IMR-90 (cell line): ENCODE data around the gene TENM4. TPM values are rescaled to one million over a fixed set of nuclear protein-coding genes. Genes with fewer than 3 reads are reported as not detected.
A peak's percentile ranks its signal among the peaks of the same experiment; 100 is the strongest.

Experiments used
- ATAC-seq: fragments of 200-7000 bp; cut with Tn5 transposase; 2 replicates; pipeline ENCODE4 v1.9.1; 2020; ENCODE audit warnings: low read depth, mild to moderate bottlenecking, moderate library complexity
- BruUV-seq: library from RNA; stranded (reverse); fragments of 400-500 nt; replicated peaks from 2 replicates; lab custom pipeline; 2021; lab: Mats Ljungman, UMichigan
- CTCF ChIA-PET: fragments of 300-600 bp; formaldehyde crosslinking; extraction: SDS; loops from one replicate; lab custom pipeline; 2021; ENCODE audit warnings: antibody characterized with exemption; lab: Yijun Ruan, JAX
- POLR2A ChIA-PET: fragments of 300-600 bp; sonication (Branson Sonifier 250); formaldehyde crosslinking; loops from one replicate; lab custom pipeline; 2022; ENCODE audit warnings: antibody characterized with exemption; ENCODE audit not compliant: unreplicated experiment; lab: Charles Lee
- DNase-seq: peaks from one replicate; pipeline ENCODE4 v3.0.0; 2013
- H2AFZ ChIP-seq: replicated peaks from 2 replicates; pipeline ENCODE3; 2013; ENCODE audit warnings: low read length, mild to moderate bottlenecking; ENCODE audit not compliant: poor library complexity
- H2AK5ac ChIP-seq: 2 replicates; pipeline ENCODE4 v1.6.1; 2013; ENCODE audit warnings: low read depth, low read length, inconsistent platforms
- H2AK9ac ChIP-seq: replicated peaks from 2 replicates; pipeline ENCODE3; 2013; ENCODE audit warnings: mild to moderate bottlenecking, low read depth, low read length, moderate library complexity; ENCODE audit not compliant: poor library complexity
- H2BK120ac ChIP-seq: 2 replicates; pipeline ENCODE4 v1.6.1; 2013; ENCODE audit warnings: low read depth, low read length, inconsistent platforms
- H2BK15ac ChIP-seq: 3 replicates; pipeline ENCODE4 v1.6.1; 2013; ENCODE audit warnings: low read depth, low read length, inconsistent platforms
- H2BK20ac ChIP-seq: 2 replicates; pipeline ENCODE4 v1.6.1; 2013; ENCODE audit warnings: low read depth, mild to moderate bottlenecking, inconsistent platforms, low read length, moderate library complexity
- H2BK5ac ChIP-seq: 2 replicates; pipeline ENCODE4 v1.6.1; 2013; ENCODE audit warnings: mild to moderate bottlenecking, low read depth, low read length, inconsistent platforms; ENCODE audit not compliant: poor library complexity, severe bottlenecking
- H3K14ac ChIP-seq: replicated peaks from 2 replicates; pipeline ENCODE4 v1.6.1; 2013; ENCODE audit warnings: low read depth, low read length, inconsistent platforms
- H3K18ac ChIP-seq: 2 replicates; pipeline ENCODE4 v1.6.1; 2013; ENCODE audit warnings: low read depth, low read length, control low read depth
- H3K23ac ChIP-seq: 2 replicates; pipeline ENCODE4 v1.6.1; 2013; ENCODE audit warnings: low read depth, low read length, inconsistent platforms
- H3K27ac ChIP-seq: 2 replicates; pipeline ENCODE4 v1.5.1; 2013; ENCODE audit warnings: mild to moderate bottlenecking, control low read depth, low read length; ENCODE audit not compliant: insufficient read depth
- H3K27me3 ChIP-seq: 2 replicates; pipeline ENCODE4 v1.6.1; 2013; ENCODE audit warnings: low read length; ENCODE audit not compliant: control insufficient read depth, insufficient read depth
- H3K36me3 ChIP-seq: 2 replicates; pipeline ENCODE4 v1.6.1; 2013; ENCODE audit warnings: low read length, mixed read lengths; ENCODE audit not compliant: control insufficient read depth, insufficient read depth
- H3K4ac ChIP-seq: 2 replicates; pipeline ENCODE4 v1.6.1; 2013; ENCODE audit warnings: low read depth, low read length, inconsistent platforms
- H3K4me1 ChIP-seq: 2 replicates; pipeline ENCODE4 v1.6.1; 2013; ENCODE audit warnings: low read length, mixed read lengths; ENCODE audit not compliant: control insufficient read depth, insufficient read depth
- H3K4me2 ChIP-seq: 2 replicates; pipeline ENCODE4 v1.6.1; 2013; ENCODE audit warnings: low read depth, mild to moderate bottlenecking, control low read depth, low read length, moderate library complexity
- H3K4me3 ChIP-seq: 2 replicates; pipeline ENCODE4 v1.5.1; 2013; ENCODE audit warnings: low read depth, mild to moderate bottlenecking, control low read depth, low read length, moderate library complexity; ENCODE audit not compliant: insufficient read depth
- H3K56ac ChIP-seq: 2 replicates; pipeline ENCODE4 v1.6.1; 2013; ENCODE audit warnings: low read length, inconsistent platforms; ENCODE audit not compliant: insufficient read depth; ENCODE audit errors: extremely low read depth
- H3K79me1 ChIP-seq, 2 experiments: 2 replicates each; pipeline ENCODE4 v1.6.1; 2013; ENCODE audit warnings: low read length in 2 of 2, inconsistent platforms in 1 of 2, low read depth in 1 of 2
- H3K9ac ChIP-seq: 2 replicates; pipeline ENCODE4 v1.6.1; 2013; ENCODE audit warnings: low read depth, low read length, control low read depth
- H3K9me1 ChIP-seq: 2 replicates; pipeline ENCODE4 v1.6.1; 2013; ENCODE audit warnings: low read length, inconsistent platforms; ENCODE audit not compliant: insufficient read depth
- H3K9me3 ChIP-seq: 2 replicates; pipeline ENCODE4 v1.6.1; 2013; ENCODE audit warnings: low read length; ENCODE audit not compliant: control insufficient read depth, insufficient read depth
- H4K20me1 ChIP-seq: 2 replicates; pipeline ENCODE4 v1.6.1; 2013; ENCODE audit warnings: low read length, inconsistent platforms; ENCODE audit not compliant: insufficient read depth
- H4K5ac ChIP-seq: 2 replicates; pipeline ENCODE4 v1.6.1; 2013; ENCODE audit warnings: mild to moderate bottlenecking, low read depth, low read length, control low read depth
- H4K8ac ChIP-seq, 2 experiments: 2 replicates each; pipeline ENCODE4 v1.6.1; 2013; ENCODE audit warnings: low read depth in 2 of 2, low read length in 2 of 2, control low read depth in 1 of 2, inconsistent platforms in 1 of 2
- H4K91ac ChIP-seq: 2 replicates; pipeline ENCODE4 v1.6.1; 2013; ENCODE audit warnings: low read depth, low read length, inconsistent platforms; ENCODE audit not compliant: insufficient read depth
- BHLHE40 ChIP-seq: fragments of 150-350 bp; IDR thresholded peaks from 2 replicates; pipeline ENCODE4 v1.6.1; 2016; ENCODE audit warnings: mild to moderate bottlenecking, low read depth, low read length
- CEBPB ChIP-seq: IDR thresholded peaks from 2 replicates; pipeline ENCODE4 v1.6.1; 2012; ENCODE audit warnings: low read depth, low read length, improper control_type of control experiment
- CHD1 ChIP-seq: IDR thresholded peaks from 2 replicates; pipeline ENCODE4 v1.6.1; 2012; ENCODE audit warnings: low read depth, low read length, improper control_type of control experiment
- FOS ChIP-seq: fragments of 150-350 bp; IDR thresholded peaks from 2 replicates; pipeline ENCODE4 v1.6.1; 2016; ENCODE audit warnings: low read depth, low read length
- MAFK ChIP-seq: IDR thresholded peaks from 2 replicates; pipeline ENCODE4 v1.6.1; 2012; ENCODE audit warnings: low read depth, low read length, improper control_type of control experiment
- MAZ ChIP-seq: IDR thresholded peaks from 2 replicates; pipeline ENCODE4 v1.6.1; 2012; ENCODE audit warnings: low read depth, mild to moderate bottlenecking, low read length, improper control_type of control experiment, moderate library complexity, borderline replicate concordance
- NFE2L2 ChIP-seq: fragments of 150-350 bp; IDR thresholded peaks from 2 replicates; pipeline ENCODE4 v1.6.1; 2016; ENCODE audit warnings: low read depth, mild to moderate bottlenecking, low read length
- POLR2A ChIP-seq: IDR thresholded peaks from 2 replicates; pipeline ENCODE4 v1.6.1; 2012; ENCODE audit warnings: mild to moderate bottlenecking, low read depth, low read length
- RAD21 ChIP-seq: IDR thresholded peaks from 2 replicates; pipeline ENCODE4 v1.6.1; 2012; ENCODE audit warnings: low read length, improper control_type of control experiment
- RCOR1 ChIP-seq: IDR thresholded peaks from 2 replicates; pipeline ENCODE4 v1.6.1; 2012; ENCODE audit warnings: mild to moderate bottlenecking, low read length, improper control_type of control experiment; ENCODE audit not compliant: insufficient replicate concordance
- WGBS, 2 experiments: methylation state at CpG; one replicate each; pipeline versions ENCODE4 v1.1.5 to v1.1.7; 2013; ENCODE audit warnings: missing lambda C conversion rate in 2 of 2; ENCODE audit not compliant: insufficient read length in 1 of 2; ENCODE audit errors: extremely low coverage in 2 of 2; 5-methylcytosine and 5-hydroxymethylcytosine counted together
- dilution Hi-C: fragments of 300-500 bp; cut with HindIII; formaldehyde crosslinking; loops from one replicate; pipeline ENCODE4 v1.14.3; 2018; ENCODE audit warnings: low sequenced_read_pairs; ENCODE audit not compliant: unreplicated experiment
- in situ Hi-C: fragments of 300-500 bp; cut with MboI; formaldehyde crosslinking; loops from 3 replicates; pipeline ENCODE4 v1.14.3; 2019; ENCODE audit warnings: low sequenced_read_pairs, inconsistent platforms, mixed read lengths
- intact Hi-C: fragments of 100-400 bp; cut with micrococcal nuclease; formaldehyde crosslinking; loops from 2 replicates; pipeline ENCODE4 v1.10.0; 2022
- polyA plus RNA-seq, 3 experiments: library from polyadenylated mRNA; depleted of rRNA; stranded (reverse); fragments of >200 nt; gene quantifications; 2 replicates each; pipeline ENCODE4 v1.2.3, GENCODE V29; 2012; ENCODE audit warnings: low replicate concordance in 1 of 3
- total RNA-seq: library from RNA; depleted of rRNA; stranded (reverse); fragments of >200 nt; gene quantifications from 2 replicates; pipeline ENCODE4 v1.2.3, GENCODE V29; 2012
- TF ChIP-seq, protein P1 (sequence below): conservative IDR thresholded peaks from 2 replicates; pipeline ENCODE4 v1.5.1; 2012; ENCODE audit warnings: mild to moderate bottlenecking, low read depth, low read length, improper control_type of control experiment
- TF ChIP-seq, protein P2 (sequence below): fragments of 150-350 bp; IDR thresholded peaks from 2 replicates; pipeline ENCODE4 v1.6.1; 2017; ENCODE audit warnings: mild to moderate bottlenecking, antibody characterized with exemption, low read length, low read depth
- TF ChIP-seq, protein P3 (sequence below): fragments of 150-350 bp; IDR thresholded peaks from 2 replicates; pipeline ENCODE4 v1.6.1; 2016; ENCODE audit warnings: low read depth, mild to moderate bottlenecking, low read length, moderate library complexity, borderline replicate concordance

Gene TENM4
- total and polyA plus RNA-seq, 2 of the 4 experiments (the other 2 are of a cell fraction) = 7.4 to 9.0 TPM

DNA sequence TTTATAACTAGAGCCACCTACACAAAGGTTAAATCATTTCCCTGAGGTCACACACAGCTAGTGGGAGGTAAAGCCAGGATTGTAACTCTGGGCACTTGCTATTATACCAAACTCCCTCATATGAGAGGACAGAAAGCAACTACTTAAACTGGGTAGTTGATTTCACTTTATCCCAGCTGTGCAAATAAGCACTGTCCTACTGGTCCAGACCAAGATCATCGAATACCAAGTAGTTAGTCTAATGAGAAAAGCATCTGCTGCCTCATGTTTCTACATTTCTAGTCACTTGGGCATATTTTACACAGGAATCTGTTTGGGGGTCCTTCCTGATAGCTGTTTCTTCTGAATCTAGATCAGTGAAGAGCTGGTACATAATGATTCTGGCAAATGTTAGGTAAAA lies 687.5 kb downstream of the TENM4 start:
- no peak overlapping the region for H3K4me3 ChIP-seq
- dilution Hi-C loops = no loop called here
- H2AK5ac ChIP-seq = no peak overlapping the region
- no peak overlapping the region for H2BK20ac ChIP-seq
- DNase-seq (peak; percentile 54), ATAC-seq (peak; percentile 80)
- no peak overlapping the region for H2AFZ ChIP-seq
- no peaks in the 10 kb centered on the region for H3K9me1 ChIP-seq
- intact Hi-C loops = no loop called here
- no peak overlapping the region for H3K23ac ChIP-seq
- no peak overlapping the region for H3K27ac ChIP-seq
- no peaks in the 10 kb centered on the region for H3K79me1 ChIP-seq
- no peak overlapping the region for H4K8ac ChIP-seq
- H3K18ac ChIP-seq = no peak overlapping the region
- peaks cover 11% of the 10 kb centered on the region; the same call in 1 of the 2 replicates for H3K36me3 ChIP-seq
- no peak overlapping the region for H2BK15ac ChIP-seq
- no peaks in the 10 kb centered on the region for H4K20me1 ChIP-seq
- no peak overlapping the region for H3K4me2 ChIP-seq
- H2AK9ac ChIP-seq = no peak overlapping the region
- in situ Hi-C loops = no loop called here
- no peak overlapping the region for H2BK120ac ChIP-seq
- H3K4me1 ChIP-seq = no peaks in the 10 kb centered on the region
- no peak overlapping the region for H2BK5ac ChIP-seq
- no peak overlapping the region for H3K56ac ChIP-seq
- BruUV-seq = no TSS peak
- no peak for TF ChIP-seq NFE2L2
- no peak for TF ChIP-seq MAFK
- TF ChIP-seq MAZ = no peak
- no peak for TF ChIP-seq POLR2A
- TF ChIP-seq RAD21 = no peak
- TF ChIP-seq, protein P1, sequence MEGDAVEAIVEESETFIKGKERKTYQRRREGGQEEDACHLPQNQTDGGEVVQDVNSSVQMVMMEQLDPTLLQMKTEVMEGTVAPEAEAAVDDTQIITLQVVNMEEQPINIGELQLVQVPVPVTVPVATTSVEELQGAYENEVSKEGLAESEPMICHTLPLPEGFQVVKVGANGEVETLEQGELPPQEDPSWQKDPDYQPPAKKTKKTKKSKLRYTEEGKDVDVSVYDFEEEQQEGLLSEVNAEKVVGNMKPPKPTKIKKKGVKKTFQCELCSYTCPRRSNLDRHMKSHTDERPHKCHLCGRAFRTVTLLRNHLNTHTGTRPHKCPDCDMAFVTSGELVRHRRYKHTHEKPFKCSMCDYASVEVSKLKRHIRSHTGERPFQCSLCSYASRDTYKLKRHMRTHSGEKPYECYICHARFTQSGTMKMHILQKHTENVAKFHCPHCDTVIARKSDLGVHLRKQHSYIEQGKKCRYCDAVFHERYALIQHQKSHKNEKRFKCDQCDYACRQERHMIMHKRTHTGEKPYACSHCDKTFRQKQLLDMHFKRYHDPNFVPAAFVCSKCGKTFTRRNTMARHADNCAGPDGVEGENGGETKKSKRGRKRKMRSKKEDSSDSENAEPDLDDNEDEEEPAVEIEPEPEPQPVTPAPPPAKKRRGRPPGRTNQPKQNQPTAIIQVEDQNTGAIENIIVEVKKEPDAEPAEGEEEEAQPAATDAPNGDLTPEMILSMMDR = no peak
- no peak for TF ChIP-seq CHD1
- no peak for TF ChIP-seq CEBPB
- TF ChIP-seq, protein P2, sequence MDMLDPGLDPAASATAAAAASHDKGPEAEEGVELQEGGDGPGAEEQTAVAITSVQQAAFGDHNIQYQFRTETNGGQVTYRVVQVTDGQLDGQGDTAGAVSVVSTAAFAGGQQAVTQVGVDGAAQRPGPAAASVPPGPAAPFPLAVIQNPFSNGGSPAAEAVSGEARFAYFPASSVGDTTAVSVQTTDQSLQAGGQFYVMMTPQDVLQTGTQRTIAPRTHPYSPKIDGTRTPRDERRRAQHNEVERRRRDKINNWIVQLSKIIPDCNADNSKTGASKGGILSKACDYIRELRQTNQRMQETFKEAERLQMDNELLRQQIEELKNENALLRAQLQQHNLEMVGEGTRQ = no peak
- TF ChIP-seq RCOR1 = no peak
- TF ChIP-seq FOS = no peak
- TF ChIP-seq, protein P3, sequence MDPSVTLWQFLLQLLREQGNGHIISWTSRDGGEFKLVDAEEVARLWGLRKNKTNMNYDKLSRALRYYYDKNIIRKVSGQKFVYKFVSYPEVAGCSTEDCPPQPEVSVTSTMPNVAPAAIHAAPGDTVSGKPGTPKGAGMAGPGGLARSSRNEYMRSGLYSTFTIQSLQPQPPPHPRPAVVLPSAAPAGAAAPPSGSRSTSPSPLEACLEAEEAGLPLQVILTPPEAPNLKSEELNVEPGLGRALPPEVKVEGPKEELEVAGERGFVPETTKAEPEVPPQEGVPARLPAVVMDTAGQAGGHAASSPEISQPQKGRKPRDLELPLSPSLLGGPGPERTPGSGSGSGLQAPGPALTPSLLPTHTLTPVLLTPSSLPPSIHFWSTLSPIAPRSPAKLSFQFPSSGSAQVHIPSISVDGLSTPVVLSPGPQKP = no peak
- TF ChIP-seq BHLHE40 = no peak
- WGBS, 2 experiments = no CpG with 5 or more reads among the region's 1 CpG
- CTCF ChIA-PET = interaction anchor here (1.0 to 1.1 kb wide), 2 partner anchors 10 to 28 kb away, joined by 3 read pairs; no protein-coding TSS in a partner anchor
- H3K27me3 ChIP-seq = no peaks in the 10 kb centered on the region
- no peak overlapping the region for H3K14ac ChIP-seq
- H4K5ac ChIP-seq = no peak overlapping the region
- H3K4ac ChIP-seq = no peak overlapping the region
- no peak overlapping the region for H4K91ac ChIP-seq
- POLR2A ChIA-PET = no interaction called here
- H3K9me3 ChIP-seq = no peaks in the 10 kb centered on the region
- H3K9ac ChIP-seq = no peak overlapping the region
